NCI-H2081 (cell line): ENCODE results near the gene SIRPG.
"Not testable (repeated sequence)": the region's sequence is repeated elsewhere in the genome, so short reads cannot be mapped to it uniquely, and the experiment has no call there.

Experiments used
- DNase-seq, 2 experiments: peaks; one replicate each; lab custom pipeline; 2025; lab: John Stamatoyannopoulos, UW

SIRPG gene

GRCh38 chr20:1657556-1658334 lies at the start of gene SIRPG:
SIRPG (minus strand) TSS chr20:1657779; CDS start chr20:1657714, 65 bp downstream.
- DNase-seq, result no peak

DNA sequence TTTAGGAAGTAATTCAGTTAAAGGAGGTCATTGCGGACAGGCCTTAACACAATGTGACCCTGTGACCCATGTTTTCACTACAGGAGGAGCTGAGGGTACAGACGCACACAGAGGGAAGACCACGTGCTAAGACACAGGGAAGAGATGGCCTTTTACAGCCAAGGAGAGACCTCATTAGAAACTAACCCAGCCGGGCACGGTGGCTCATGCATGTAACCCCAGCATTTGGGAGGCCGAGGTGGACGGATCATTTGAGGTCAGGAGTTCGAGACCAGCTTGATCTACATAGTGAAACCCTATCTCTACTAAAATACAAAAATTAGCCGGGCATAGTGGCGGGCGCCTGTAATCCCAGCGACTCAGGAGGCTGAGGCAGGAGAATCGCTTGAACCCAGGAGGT lies 49.3 kb upstream of the SIRPG start:
- DNase-seq, result not testable (repeated sequence)

DNA sequence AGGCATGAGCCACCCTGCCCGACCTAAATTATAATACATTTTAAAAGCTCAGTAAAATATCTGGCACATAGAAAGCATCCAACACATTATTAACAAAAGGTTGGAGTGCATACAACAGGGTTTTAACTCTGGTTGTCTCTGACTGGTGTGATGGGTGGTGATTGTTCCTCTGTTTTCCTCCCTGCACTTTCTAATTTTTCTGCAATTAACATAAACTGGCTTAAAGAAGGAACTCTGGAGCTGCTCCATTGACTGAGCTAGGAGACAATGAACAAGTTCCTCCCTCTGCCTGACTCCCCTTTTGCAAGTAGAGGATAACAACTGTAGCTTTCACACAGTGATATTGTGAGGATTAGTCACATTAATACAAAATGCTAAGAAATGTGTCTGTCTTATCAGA lies 48.5 kb upstream of the SIRPG start:
- DNase-seq, result no peak

DNA sequence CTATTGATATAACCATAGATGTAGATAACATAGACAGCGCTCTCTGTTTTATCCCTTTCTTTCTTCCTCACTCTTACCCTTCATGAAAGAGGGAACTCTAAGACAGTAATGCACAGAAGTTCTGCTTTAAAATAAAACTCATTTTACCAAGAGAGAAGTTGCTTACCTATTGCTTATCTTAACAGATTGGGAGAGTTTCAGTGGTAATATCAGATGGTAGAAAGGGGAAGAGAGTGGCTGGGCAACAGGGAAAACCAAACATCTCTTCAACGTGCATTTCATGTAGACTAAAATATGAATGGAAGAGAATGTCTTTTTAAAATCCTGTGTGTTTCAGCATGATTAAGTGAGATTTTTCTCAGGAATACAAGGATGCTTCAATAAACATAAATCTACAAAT lies 45.3 kb upstream of the SIRPG start:
- DNase-seq, result no peak

GRCh38 chr20:1702328-1702727 lies 44.7 kb upstream of the SIRPG start:
- DNase-seq, result no peak

- no peak for DNase-seq
Observed at GRCh38 chr20:1700990-1701389, 43.4 kb upstream of the SIRPG start.

DNA sequence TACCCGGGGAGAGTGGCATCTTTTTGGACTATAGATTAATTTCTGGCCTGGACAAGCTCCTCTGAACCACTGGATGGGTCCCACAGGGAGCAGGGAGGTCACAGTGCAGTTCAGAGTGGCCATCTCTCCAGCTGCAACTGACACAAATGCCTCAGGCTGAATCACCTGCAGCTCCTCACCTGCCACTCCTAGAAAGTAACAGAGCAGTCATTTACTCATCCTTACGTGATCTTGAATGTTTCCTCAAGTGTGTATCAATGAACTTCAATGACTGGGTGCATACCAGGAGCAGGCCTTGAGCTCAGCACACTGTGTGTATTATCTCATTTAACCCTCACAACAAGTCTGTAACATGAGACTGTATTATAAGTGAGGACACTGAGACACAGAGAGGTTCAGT lies 40.0 kb upstream of the SIRPG start:
- no peak for DNase-seq

DNA sequence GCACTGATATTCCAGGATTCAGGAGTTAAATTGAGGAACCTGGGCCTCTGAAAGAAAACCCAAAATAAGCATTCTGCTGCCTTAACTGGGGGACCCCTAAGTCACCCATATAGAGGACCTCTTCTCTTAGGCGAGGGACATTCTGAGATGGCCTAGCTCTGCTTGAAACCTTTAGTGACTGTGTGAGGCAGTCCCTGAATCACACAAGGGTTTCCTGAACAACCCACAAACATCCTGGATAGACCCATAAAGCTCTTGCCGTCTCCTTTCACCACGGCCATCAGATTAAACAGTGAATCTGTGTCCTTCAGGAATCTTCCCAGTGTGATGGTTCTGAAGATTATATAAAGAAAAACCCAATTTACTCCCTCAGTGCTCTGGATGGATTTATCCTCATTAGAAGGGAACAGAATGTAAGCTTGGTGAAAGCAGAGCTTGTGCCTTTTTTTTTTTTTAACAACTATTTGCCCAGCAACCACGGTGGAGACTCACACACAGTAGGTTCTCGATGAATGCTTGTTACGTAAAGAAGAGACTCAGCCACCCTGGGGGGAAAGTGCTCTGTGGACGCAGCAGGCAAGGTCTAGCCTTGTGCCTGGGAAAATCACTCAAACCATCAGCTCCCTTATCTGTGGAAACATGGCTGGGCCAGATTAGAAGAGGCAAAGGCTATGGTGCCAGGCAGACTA lies 39.1 kb upstream of the SIRPG start:
- DNase-seq, result no peak

GRCh38 chr20:1694672-1695071 lies 37.1 kb upstream of the SIRPG start:
- no peak for DNase-seq

DNA sequence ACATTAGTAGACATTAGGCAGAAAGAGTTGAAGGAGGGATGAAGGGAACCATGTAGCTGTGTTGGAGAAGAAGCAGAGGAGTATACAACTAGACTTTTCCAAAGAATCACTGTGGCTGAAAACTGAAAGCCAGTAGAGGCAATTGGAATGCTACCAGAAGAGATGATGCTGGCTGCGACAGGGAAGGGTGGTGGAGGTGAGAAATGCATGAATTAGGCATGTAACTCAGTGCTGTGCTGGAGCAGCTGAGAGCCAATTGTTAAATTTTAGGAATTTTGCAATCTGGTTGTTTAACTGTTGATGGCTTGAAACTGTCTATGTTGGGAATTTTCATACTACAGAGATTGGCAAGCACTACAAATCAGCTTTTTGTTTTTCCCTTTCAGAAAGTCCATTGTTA lies 35.8 kb upstream of the SIRPG start:
- no peak for DNase-seq

DNA sequence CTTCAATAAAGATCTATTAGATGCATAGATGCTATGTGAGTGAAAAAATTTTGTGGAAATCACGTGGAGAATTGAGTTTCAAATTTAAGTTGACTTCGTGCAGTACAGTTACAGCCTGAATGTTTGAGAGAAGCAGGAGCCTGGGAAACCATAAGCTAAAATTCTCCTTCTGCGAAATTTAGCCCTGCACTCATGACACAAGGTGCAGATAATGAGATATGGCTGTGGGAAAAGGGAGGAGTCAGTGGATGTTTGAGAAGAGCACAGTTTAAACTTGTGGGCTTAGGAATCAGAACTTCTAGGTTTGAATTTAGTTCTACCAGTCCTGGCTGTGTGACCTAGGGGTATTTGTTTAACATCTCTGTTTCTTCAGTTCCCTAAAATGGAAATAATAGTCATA lies 32.1 kb upstream of the SIRPG start:
- no peak for DNase-seq

GRCh38 chr20:1688886-1689538 lies 31.4 kb upstream of the SIRPG start:
- DNase-seq, result no peak

GRCh38 chr20:1687053-1687452 lies 29.5 kb upstream of the SIRPG start:
- no peak for DNase-seq

DNA sequence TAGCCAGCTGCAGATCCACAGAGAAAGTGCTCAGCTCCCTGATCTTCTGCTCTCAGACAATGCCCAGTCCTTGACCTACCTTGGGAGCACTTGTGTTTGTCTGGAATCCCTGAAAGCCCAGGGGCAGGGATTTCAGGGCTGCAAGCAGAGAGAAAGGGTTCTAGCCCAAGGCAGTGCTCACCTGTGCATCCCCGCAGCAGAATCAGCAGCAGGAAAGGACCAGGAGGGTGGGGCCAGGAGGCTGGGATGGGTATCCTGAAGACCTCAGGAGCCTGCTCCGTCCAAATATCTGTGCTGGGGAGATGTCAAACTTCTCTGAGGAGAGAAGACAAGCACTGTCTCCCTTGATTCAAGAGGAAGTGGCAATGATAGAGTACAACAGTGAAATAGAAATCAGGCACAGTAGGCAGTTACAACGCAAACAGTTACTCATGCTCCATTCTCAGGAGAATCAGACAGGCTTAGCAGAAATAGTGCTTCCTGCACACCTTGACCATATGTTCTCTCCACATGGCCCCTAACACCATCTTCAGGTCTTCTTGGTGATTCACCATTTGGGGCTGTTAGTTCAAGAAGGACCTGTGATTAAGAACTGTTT lies 28.7 kb upstream of the SIRPG start:
- DNase-seq, result no peak

GRCh38 chr20:1685304-1686052 lies 27.9 kb upstream of the SIRPG start:
- DNase-seq, result no peak

DNA sequence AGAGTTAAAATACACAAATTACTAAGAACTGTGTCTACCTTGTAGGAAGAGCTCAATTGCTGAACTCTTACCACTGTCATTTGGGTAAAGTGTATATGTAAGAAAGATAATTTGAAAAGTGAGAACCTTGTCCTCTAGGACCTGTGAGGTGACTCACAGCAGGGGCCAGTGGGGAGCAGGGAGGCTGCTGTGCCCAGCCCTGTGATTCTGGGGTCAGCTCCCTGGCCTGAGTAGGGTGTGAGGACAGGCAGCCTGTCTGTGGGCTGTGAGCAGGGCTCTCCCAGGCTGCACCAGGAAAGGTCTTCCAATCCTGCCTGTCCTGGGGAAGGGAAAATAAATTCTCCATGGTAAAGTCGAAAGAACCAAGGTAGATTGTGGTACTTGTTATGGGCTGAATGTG lies 27.3 kb upstream of the SIRPG start:
- no peak for DNase-seq

GRCh38 chr20:1676650-1677049 lies 19.1 kb upstream of the SIRPG start:
- DNase-seq, result no peak

DNA sequence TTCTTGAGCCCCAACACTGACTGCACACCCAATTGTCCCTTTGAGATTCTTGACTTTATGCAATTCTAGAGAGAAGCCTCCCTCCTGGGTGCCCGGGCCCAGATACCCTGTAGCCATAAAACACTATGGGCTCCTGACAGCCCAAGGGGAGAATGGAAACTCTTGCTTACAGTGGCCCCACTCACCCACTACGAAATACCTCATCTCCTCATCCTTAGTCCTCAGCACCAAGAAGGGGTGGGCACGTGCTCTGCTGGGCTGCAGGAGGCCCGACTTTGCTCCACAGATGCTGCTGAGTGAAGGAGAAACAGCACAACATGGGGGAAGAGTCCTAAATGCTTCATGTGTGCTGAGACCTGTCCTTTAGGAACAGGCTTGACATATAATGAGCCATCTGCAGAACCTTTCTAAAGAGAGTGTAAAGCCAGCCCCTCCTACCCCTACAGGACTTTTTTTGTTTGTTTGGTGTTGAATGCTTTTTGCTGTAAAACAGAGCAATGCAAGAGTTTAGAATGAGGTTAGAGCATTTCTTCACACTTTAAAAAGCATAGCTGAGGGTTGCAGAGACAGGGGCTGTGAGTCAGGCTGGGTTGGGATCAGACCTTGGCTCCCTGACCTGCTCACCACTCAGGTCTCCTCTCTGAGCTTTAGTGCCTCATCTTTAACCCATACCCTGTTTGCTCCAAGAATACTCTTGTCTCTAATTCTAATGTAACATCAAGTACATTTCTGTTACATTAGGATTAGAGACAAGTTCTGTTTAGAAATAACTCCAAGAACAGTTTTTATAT lies 17.6 kb upstream of the SIRPG start:
- no peak for DNase-seq

- DNase-seq, result no peak
Observed at GRCh38 chr20:1674361-1674760, 16.8 kb upstream of the SIRPG start.

- DNase-seq, result no peak
Observed at GRCh38 chr20:1673424-1673823, 15.8 kb upstream of the SIRPG start.

DNA sequence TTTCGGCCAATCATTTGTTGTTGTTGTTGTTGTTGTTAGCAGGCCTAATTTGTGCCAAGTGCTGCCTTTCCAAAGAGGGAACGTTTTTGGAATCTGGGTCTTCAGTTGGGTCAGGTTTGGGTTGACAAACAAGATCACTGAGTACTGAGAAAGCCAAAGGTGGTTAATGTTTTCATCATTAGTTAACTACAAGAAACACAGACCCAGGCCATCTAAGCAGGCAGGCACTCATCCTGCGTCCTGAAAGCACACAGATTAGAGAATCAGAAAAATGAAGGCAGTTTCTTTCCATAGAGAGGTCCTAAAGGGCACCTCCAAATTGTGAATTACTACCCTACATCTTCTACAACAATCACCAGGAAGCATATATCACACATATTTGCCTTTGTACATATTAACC lies 15.1 kb upstream of the SIRPG start:
- DNase-seq, result no peak
